HEK293T (cell line): ENCODE data around the gene CBR3.

ENCODE experiments used
- CTCF ChIA-PET: fragments of 350-600 bp; formaldehyde crosslinking; extraction: SDS; loops from one replicate; lab custom pipeline; 2021; ENCODE audit warnings: antibody characterized with exemption, inconsistent platforms; lab: Yijun Ruan, JAX
- POLR2A ChIA-PET: fragments of 350-600 bp; formaldehyde crosslinking; extraction: SDS; loops from one replicate; lab custom pipeline; 2020; ENCODE audit warnings: antibody characterized with exemption, inconsistent platforms; lab: Yijun Ruan, JAX
- DNase-seq: peaks from one replicate; pipeline ENCODE4 v3.0.0; 2012; ENCODE audit warnings: mixed read lengths; ENCODE audit errors: extremely low spot score
- ARNT ChIP-seq: fragments of 450-650 bp; IDR thresholded peaks from 2 replicates; pipeline ENCODE4 v1.6.1; 2017; ENCODE audit warnings: mild to moderate bottlenecking
- BHLHE40 ChIP-seq: fragments of 450-650 bp; IDR thresholded peaks from 2 replicates; pipeline ENCODE4 v1.6.1; 2016; ENCODE audit warnings: mild to moderate bottlenecking, moderate library complexity, borderline replicate concordance
- CTBP1 ChIP-seq: fragments of 450-650 bp; IDR thresholded peaks from 2 replicates; pipeline ENCODE4 v1.6.1; 2016; ENCODE audit warnings: borderline replicate concordance
- ELF4 ChIP-seq: fragments of 450-650 bp; IDR thresholded peaks from 2 replicates; pipeline ENCODE4 v1.6.1; 2017; ENCODE audit warnings: antibody characterized with exemption
- FOXA1 ChIP-seq: fragments of 450-650 bp; IDR thresholded peaks from 2 replicates; pipeline ENCODE4 v1.6.1; 2016; ENCODE audit warnings: mild to moderate bottlenecking
- FOXK2 ChIP-seq: fragments of 450-650 bp; IDR thresholded peaks from 2 replicates; pipeline ENCODE4 v1.6.1; 2016; ENCODE audit warnings: mild to moderate bottlenecking
- FOXM1 ChIP-seq: fragments of 450-650 bp; IDR thresholded peaks from 2 replicates; pipeline ENCODE4 v1.6.1; 2017; ENCODE audit warnings: mild to moderate bottlenecking, borderline replicate concordance
- HDGF ChIP-seq: fragments of 450-650 bp; IDR thresholded peaks from 2 replicates; pipeline ENCODE4 v1.6.1; 2017; ENCODE audit warnings: antibody characterized with exemption, borderline replicate concordance
- L3MBTL2 ChIP-seq: fragments of 450-650 bp; conservative IDR thresholded peaks from 2 replicates; pipeline ENCODE4 v1.6.1; 2016; ENCODE audit warnings: mild to moderate bottlenecking
- LEF1 ChIP-seq: fragments of 450-650 bp; IDR thresholded peaks from 2 replicates; pipeline ENCODE4 v1.6.1; 2017; ENCODE audit warnings: mild to moderate bottlenecking, borderline replicate concordance
- NFRKB ChIP-seq: fragments of 450-650 bp; IDR thresholded peaks from 2 replicates; pipeline ENCODE4 v1.6.1; 2016; ENCODE audit warnings: mild to moderate bottlenecking, moderate library complexity
- PKNOX1 ChIP-seq: fragments of 450-650 bp; IDR thresholded peaks from 2 replicates; pipeline ENCODE4 v1.6.1; 2016
- SP1 ChIP-seq: fragments of 450-650 bp; IDR thresholded peaks from 2 replicates; pipeline ENCODE4 v1.6.1; 2017
- SUZ12 ChIP-seq: fragments of 450-650 bp; IDR thresholded peaks from 2 replicates; pipeline ENCODE4 v1.6.1; 2016; ENCODE audit warnings: mild to moderate bottlenecking
- TARDBP ChIP-seq: fragments of 450-650 bp; IDR thresholded peaks from 2 replicates; pipeline ENCODE4 v1.6.1; 2016
- ZNF384 ChIP-seq: fragments of 450-650 bp; IDR thresholded peaks from 2 replicates; pipeline ENCODE4 v1.6.1; 2016

The CBR3 gene

GRCh38 chr21:36125512-36126207, 9.2 kb upstream of the CBR3 start:
- POLR2A ChIA-PET, result no interaction called here
- peak; percentile 72 for DNase-seq
- CTCF ChIA-PET, result interaction anchor here (0.6 to 1.3 kb wide), 5 partner anchors 47 to 1057 kb away, joined by 3 to 6 read pairs (median 3); no protein-coding TSS in a partner anchor
- TF ChIP-seq FOXK2, result no peak

GRCh38 chr21:36126208-36126565, 8.7 kb upstream of the CBR3 start:
- no peak for DNase-seq
- TF ChIP-seq ARNT, result no peak
- TF ChIP-seq SUZ12, result no peak
- no peak for TF ChIP-seq FOXM1
- TF ChIP-seq PKNOX1, result no peak
- no peak for TF ChIP-seq LEF1
- TF ChIP-seq ELF4, result no peak
- no peak for TF ChIP-seq TARDBP
- TF ChIP-seq CTBP1, result no peak
- no peak for TF ChIP-seq L3MBTL2
- ChIA-PET POLR2A (no interaction called here), CTCF (interaction anchor here (0.7 kb wide), 2 partner anchors 13 to 140 kb away, joined by 3 read pairs; no protein-coding TSS in a partner anchor)

- DNase-seq, result no peak
- POLR2A ChIA-PET, result no interaction called here
- TF ChIP-seq BHLHE40 (no peak), HDGF (no peak), SUZ12 (no peak), L3MBTL2 (no peak), NFRKB (no peak)
- CTCF ChIA-PET, result interaction anchor here (0.7 kb wide), 1 partner anchor 13 kb away, joined by 3 read pairs; no protein-coding TSS in a partner anchor
Observed at GRCh38 chr21:36126621-36127110, 8.2 kb upstream of the CBR3 start.

- TF ChIP-seq FOXK2 (no peak), SUZ12 (no peak), NFRKB (no peak), L3MBTL2 (no peak), FOXA1 (no peak), CTBP1 (no peak), TARDBP (no peak), BHLHE40 (no peak), FOXM1 (no peak), ZNF384 (no peak), ARNT (no peak), SP1 (no peak), ELF4 (no peak), PKNOX1 (no peak), LEF1 (no peak), HDGF (no peak)
- ChIA-PET POLR2A (no interaction called here), CTCF (interaction anchor here (0.6 kb wide), 2 partner anchors 14 to 311 kb away, joined by 3 read pairs; no protein-coding TSS in a partner anchor)
- DNase-seq, result no peak
Observed at GRCh38 chr21:36127250-36127904, 7.5 kb upstream of the CBR3 start.

DNA sequence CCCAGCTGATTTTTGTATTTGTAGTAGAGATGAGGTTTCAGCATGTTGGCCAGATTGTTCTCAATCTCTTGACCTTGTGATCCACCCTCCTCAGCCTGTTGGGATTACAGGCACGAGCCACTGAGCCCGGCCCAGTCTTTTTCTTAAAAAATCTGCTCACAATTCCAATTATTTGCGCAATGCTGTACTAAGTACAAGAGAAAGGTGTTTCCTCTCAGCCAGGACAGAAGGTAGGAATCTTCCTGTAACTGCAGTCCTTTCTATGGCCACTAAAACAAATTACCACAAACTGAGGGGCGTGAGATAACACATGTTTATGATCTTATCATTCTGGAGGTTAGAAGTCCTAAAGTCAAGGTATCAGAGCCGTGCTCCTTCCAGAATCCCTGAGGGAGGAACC, 6.9 kb upstream of the CBR3 start:
- DNase-seq, result no peak
- CTCF ChIA-PET, result interaction anchor here (0.6 kb wide), 1 partner anchor 115 kb away, joined by 3 read pairs; no protein-coding TSS in a partner anchor
- POLR2A ChIA-PET, result no interaction called here

DNA sequence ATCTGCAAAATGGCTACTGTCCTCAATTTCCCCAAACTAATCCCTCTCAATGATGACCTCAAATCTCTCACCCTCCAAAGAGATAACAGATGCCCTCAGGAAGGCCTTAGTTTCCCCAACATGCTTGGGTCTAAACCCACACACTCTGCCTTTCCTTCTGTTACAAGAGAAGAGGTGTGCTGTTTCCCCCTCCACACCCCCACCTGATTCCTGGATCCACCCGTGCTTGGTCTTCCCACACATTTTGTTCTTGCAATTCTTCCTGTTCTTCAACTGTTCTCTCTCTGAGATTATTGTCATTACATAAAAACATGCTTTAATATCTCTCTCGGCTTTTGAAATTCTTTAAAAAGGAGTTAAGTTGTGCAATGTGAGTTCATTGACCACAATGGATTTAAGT, 5.7 kb upstream of the CBR3 start:
- ChIA-PET POLR2A (no interaction called here), CTCF (no interaction called here)
- no peak for DNase-seq
- no peak for TF ChIP-seq BHLHE40
- TF ChIP-seq HDGF, result no peak
- no peak for TF ChIP-seq LEF1
- TF ChIP-seq PKNOX1, result no peak
- TF ChIP-seq TARDBP, result no peak
- no peak for TF ChIP-seq SP1
- no peak for TF ChIP-seq FOXA1
- no peak for TF ChIP-seq NFRKB
- no peak for TF ChIP-seq ARNT

More for the DNA sequence above, 6.9 kb upstream of the CBR3 start:
- no peak for TF ChIP-seq ZNF384
- TF ChIP-seq BHLHE40, result no peak
- TF ChIP-seq FOXA1, result no peak
- TF ChIP-seq FOXK2, result no peak
- TF ChIP-seq SP1, result no peak
- no peak for TF ChIP-seq LEF1
- TF ChIP-seq CTBP1, result no peak
- no peak for TF ChIP-seq TARDBP
- TF ChIP-seq L3MBTL2, result no peak
- TF ChIP-seq ARNT, result no peak
- TF ChIP-seq FOXM1, result no peak
